SK-N-MC (cell line): ENCODE data around the gene NOP10.

Experiments used
- EZH2 ChIP-seq: fragments of 200-600 bp; sonication (generic); IDR thresholded peaks from one replicate; pipeline ENCODE4 v1.6.1; 2017; ENCODE audit warnings: antibody characterized with exemption
- FOXP2 ChIP-seq: optimal IDR thresholded peaks from 2 replicates; pipeline ENCODE3; 2011; ENCODE audit warnings: mild to moderate bottlenecking, moderate library complexity; ENCODE audit not compliant: insufficient read depth; ENCODE audit errors: extremely low read length, control extremely low read depth
- POLR2AphosphoS5 ChIP-seq: IDR thresholded peaks from 2 replicates; pipeline ENCODE4 v1.6.1; 2012; ENCODE audit warnings: mild to moderate bottlenecking, low read depth, low read length, borderline replicate concordance

DNA sequence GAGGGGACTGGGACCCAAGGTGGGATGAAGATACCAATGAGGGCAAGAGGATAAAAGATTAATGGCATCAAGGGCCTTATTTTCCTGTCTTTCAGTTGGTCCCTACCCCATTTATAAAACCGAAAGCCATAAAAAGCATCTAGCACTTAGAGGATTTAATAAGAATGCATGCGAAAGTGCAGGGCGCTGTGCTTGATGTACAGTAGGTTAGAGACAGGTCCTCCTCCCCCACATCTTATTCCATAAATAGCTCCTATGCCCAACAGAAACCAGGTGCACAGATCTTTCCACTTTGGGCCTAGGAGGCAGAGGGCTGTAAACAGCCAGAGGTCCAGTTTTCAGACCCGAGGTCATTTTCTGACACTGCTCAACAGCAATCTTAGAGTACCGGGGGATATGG is 22.9 kb upstream of the NOP10 start:
- TF ChIP-seq POLR2AphosphoS5 (no peak), EZH2 (no peak), FOXP2 (no peak)
